ENCODE measurements around the gene LRRN4. TPM values are rescaled to one million over a fixed set of nuclear protein-coding genes. Genes with fewer than 3 reads are reported as not detected.

Gene LRRN4
- total RNA-seq, 1 experiment from 2014 or later, result 1.3 TPM

Small RNAs within 50 kb of the gene (small RNA-seq; reads per million reads assigned to genes)
- not detected for gene RN7SL498P

Other genes with a start within 250 kb of the LRRN4 start
- not detected in 2 replicates for gene CHGB, start 142.6 kb downstream of the LRRN4 start, total RNA-seq (2014; rRNA removed; shearing (Covaris generic))
- gene TRMT6, start 103.5 kb downstream of the LRRN4 start, total RNA-seq (2014; rRNA removed; shearing (Covaris generic)), result 15.5 and 17.8 TPM in 2 replicates
- gene MCM8, start 103.4 kb downstream of the LRRN4 start, total RNA-seq (2014; rRNA removed; shearing (Covaris generic)), result 11.6 and 14.0 TPM in 2 replicates
- gene CRLS1, start 47.9 kb downstream of the LRRN4 start, total RNA-seq (2014; rRNA removed; shearing (Covaris generic)), result 39.5 and 48.0 TPM in 2 replicates
- gene FERMT1, start 69.0 kb upstream of the LRRN4 start, total RNA-seq (2014; rRNA removed; shearing (Covaris generic)), result 69.1 and 72.0 TPM in 2 replicates